HG03354 (cell line): Measurements from ENCODE around the gene PPP2R5C.
"Not testable (repeated sequence)": the region's sequence is repeated elsewhere in the genome, so short reads cannot be mapped to it uniquely, and the experiment has no call there.

Source experiments
- ATAC-seq: cut with Tn5 transposase; IDR thresholded peaks from one replicate; pipeline ENCODE4 v1.9.1; 2021; ENCODE audit warnings: mild to moderate bottlenecking; ENCODE audit not compliant: unreplicated experiment, poor library complexity, severe bottlenecking

Gene PPP2R5C

GRCh38 chr14:101774814-101775213 lies 13.3 kb downstream of the PPP2R5C start:
- no peak for ATAC-seq

- ATAC-seq: no peak
Observed at GRCh38 chr14:101775826-101776225, 14.3 kb downstream of the PPP2R5C start.

- ATAC-seq: no peak
Observed at GRCh38 chr14:101776344-101776743, 14.8 kb downstream of the PPP2R5C start.

GRCh38 chr14:101780390-101780789 lies 18.9 kb downstream of the PPP2R5C start:
- ATAC-seq: no peak

- ATAC-seq: no peak
Observed at GRCh38 chr14:101780887-101781239, 19.4 kb downstream of the PPP2R5C start.

- ATAC-seq: no peak
Observed at GRCh38 chr14:101781240-101782061, 19.9 kb downstream of the PPP2R5C start.

GRCh38 chr14:101783260-101784016 lies 21.9 kb downstream of the PPP2R5C start:
- no peak for ATAC-seq

GRCh38 chr14:101784631-101785030 lies 23.1 kb downstream of the PPP2R5C start:
- ATAC-seq: no peak

GRCh38 chr14:101788016-101788635 lies 26.6 kb downstream of the PPP2R5C start:
- ATAC-seq: no peak

- no peak for ATAC-seq
Observed at GRCh38 chr14:101789222-101789621, 27.7 kb downstream of the PPP2R5C start.

- ATAC-seq: no peak
Observed at GRCh38 chr14:101790232-101790631, 28.7 kb downstream of the PPP2R5C start.

- ATAC-seq: no peak
Observed at GRCh38 chr14:101791919-101792572, 30.5 kb downstream of the PPP2R5C start.

GRCh38 chr14:101796016-101796415 lies 34.5 kb downstream of the PPP2R5C start:
- ATAC-seq: no peak

- no peak for ATAC-seq
Observed at GRCh38 chr14:101796479-101796878, 35.0 kb downstream of the PPP2R5C start.

GRCh38 chr14:101797856-101798255 lies 36.3 kb downstream of the PPP2R5C start:
- ATAC-seq: no peak

GRCh38 chr14:101804373-101804772 lies 42.9 kb downstream of the PPP2R5C start:
- ATAC-seq: not testable (repeated sequence)

- not testable (repeated sequence) for ATAC-seq
Observed at GRCh38 chr14:101806252-101806651, 44.7 kb downstream of the PPP2R5C start.

GRCh38 chr14:101808020-101808641 lies 46.6 kb downstream of the PPP2R5C start:
- no peak for ATAC-seq

GRCh38 chr14:101808894-101809670 lies 47.6 kb downstream of the PPP2R5C start:
- no peak for ATAC-seq
